K562 (cell line): ENCODE results near the gene TRIP12. TPM values are rescaled to one million over a fixed set of nuclear protein-coding genes. Genes with fewer than 3 reads are reported as not detected.

Source experiments
- ATAC-seq: fragments of 200-7000 bp; cut with Tn5 transposase; 3 replicates; pipeline ENCODE4 v1.9.1; 2020; ENCODE audit warnings: moderate library complexity
- BruUV-seq: library from RNA; stranded (reverse); fragments of 400-500 nt; replicated peaks from 2 replicates; lab custom pipeline; 2021; lab: Mats Ljungman, UMichigan
- CTCF ChIA-PET: fragments of 300-600 bp; formaldehyde crosslinking; extraction: SDS; loops from one replicate; lab custom pipeline; 2021; ENCODE audit warnings: low intra/inter-chr PET ratio; lab: Yijun Ruan, JAX
- POLR2A ChIA-PET: fragments of 300-600, 350-650 bp; sonication (Branson Sonifier 250); formaldehyde crosslinking; extraction: SDS; loops from one replicate; lab custom pipeline; 2021; ENCODE audit warnings: antibody characterized with exemption, inconsistent platforms; lab: Yijun Ruan, JAX
- DNase-seq, 4 experiments: peaks; one replicate each; pipeline versions ENCODE4 v3.0.0 to v3.0.0-alpha.2; 2011 to 2018; ENCODE audit warnings: low spot score in 3 of 4, mixed read lengths in 3 of 4; ENCODE audit errors: extremely low read depth in 1 of 4
- FAIRE-seq: peaks from 2 replicates; lab custom pipeline; 2011; peaks lifted over from hg19 to GRCh38; lab: Jason Lieb, UNC
- H2AFZ ChIP-seq: 2 replicates; pipeline ENCODE4 v1.6.0; 2011; ENCODE audit warnings: low read depth, low read length, control low read depth, inconsistent platforms
- H3K27ac ChIP-seq: fragments of 200-600 bp; 3 replicates; pipeline ENCODE4 v1.8.0; 2011; ENCODE audit warnings: low read depth, mild to moderate bottlenecking, control low read depth, inconsistent platforms, low read length, moderate library complexity, mixed read lengths; ENCODE audit errors: extremely low read depth
- H3K27me3 ChIP-seq, 2 experiments: fragments of 300-600 bp in 1 of 2; 2 replicates in 1 of 2; 3 replicates in 1 of 2; pipeline versions ENCODE4 v1.6.0 to v1.8.0; 2011; ENCODE audit warnings: inconsistent platforms in 2 of 2, low read length in 2 of 2, mild to moderate bottlenecking in 1 of 2, mixed read lengths in 1 of 2, moderate library complexity in 1 of 2; ENCODE audit not compliant: control insufficient read depth in 2 of 2, insufficient read depth in 2 of 2
- H3K36me3 ChIP-seq: fragments of 300-600 bp; 3 replicates; pipeline ENCODE4 v1.8.0; 2011; ENCODE audit warnings: mild to moderate bottlenecking, low read length, inconsistent platforms; ENCODE audit not compliant: control insufficient read depth, insufficient read depth
- H3K4me1 ChIP-seq, 2 experiments: fragments of 200-600 bp in 1 of 2; replicated peaks in 1 of 2; 2 replicates in 1 of 2; 3 replicates in 1 of 2; pipeline versions ENCODE4 v1.5.1 to v1.8.0; 2011; ENCODE audit warnings: inconsistent platforms in 2 of 2, low read length in 2 of 2, mild to moderate bottlenecking in 1 of 2, mixed read lengths in 1 of 2, moderate library complexity in 1 of 2; ENCODE audit not compliant: control insufficient read depth in 2 of 2, insufficient read depth in 2 of 2
- H3K4me2 ChIP-seq: 2 replicates; pipeline ENCODE4 v1.6.1; 2011; ENCODE audit warnings: low read length, control low read depth, inconsistent platforms, mixed read lengths; ENCODE audit not compliant: insufficient read depth
- H3K4me3 ChIP-seq: fragments of 200-600 bp; sonication (generic), shearing (Covaris generic); 2 replicates; pipeline ENCODE4 v1.5.1; 2016; ENCODE audit warnings: control low read depth, inconsistent platforms
- H3K79me2 ChIP-seq: fragments of 200-600 bp; 3 replicates; pipeline ENCODE4 v1.8.0; 2011; ENCODE audit warnings: low read length, inconsistent platforms; ENCODE audit not compliant: control insufficient read depth, insufficient read depth
- H3K9ac ChIP-seq, 2 experiments: 2 replicates each; pipeline versions ENCODE4 v1.6.0 to v1.6.1; 2011; ENCODE audit warnings: low read depth in 2 of 2, low read length in 2 of 2, control low read depth in 1 of 2, inconsistent platforms in 1 of 2, mild to moderate bottlenecking in 1 of 2, mixed read lengths in 1 of 2; ENCODE audit not compliant: insufficient read depth in 1 of 2
- H3K9me1 ChIP-seq: one replicate; pipeline ENCODE4 v1.6.0; 2011; ENCODE audit warnings: inconsistent platforms, mild to moderate bottlenecking, low read length, moderate library complexity; ENCODE audit not compliant: control insufficient read depth, insufficient read depth
- H3K9me3 ChIP-seq: replicated peaks from 2 replicates; pipeline ENCODE4 v1.5.1; 2011; ENCODE audit warnings: low read depth, low read length, inconsistent platforms; ENCODE audit not compliant: control insufficient read depth, insufficient read depth
- H4K20me1 ChIP-seq: replicated peaks from 2 replicates; pipeline ENCODE4 v1.6.1; 2011; ENCODE audit warnings: low read length, inconsistent platforms, mixed read lengths; ENCODE audit not compliant: control insufficient read depth, insufficient read depth
- CREM ChIP-seq: IDR thresholded peaks from 2 replicates; pipeline ENCODE4 v1.6.1; 2014; ENCODE audit warnings: antibody characterized with exemption, low read depth
- HNRNPK ChIP-seq: fragments of 200-400 bp; formaldehyde crosslinking; IDR thresholded peaks from one replicate; pipeline ENCODE4 v1.6.1; 2018; ENCODE audit warnings: mild to moderate bottlenecking, low read depth, low read length; ENCODE audit not compliant: poor library complexity, severe bottlenecking
- JUND ChIP-seq, 2 experiments: IDR thresholded peaks; 2 replicates in 1 of 2; 3 replicates in 1 of 2; pipeline ENCODE4 v1.6.1; 2011; ENCODE audit warnings: borderline replicate concordance in 2 of 2, low read depth in 2 of 2, low read length in 2 of 2, improper control_type of control experiment in 1 of 2, missing biosample characterization in 1 of 2, missing genetic modification characterization in 1 of 2, missing genetic modification reagents in 1 of 2
- LCOR ChIP-seq: sonication (generic); formaldehyde crosslinking; IDR thresholded peaks from 2 replicates; pipeline ENCODE4 v1.8.0; 2022; ENCODE audit warnings: mild to moderate bottlenecking, missing genetic modification reagents
- LEF1 ChIP-seq: fragments of 450-650 bp; IDR thresholded peaks from 2 replicates; pipeline ENCODE4 v1.6.1; 2016; ENCODE audit warnings: mild to moderate bottlenecking
- NCOA6 ChIP-seq: fragments of 450-650 bp; IDR thresholded peaks from 2 replicates; pipeline ENCODE4 v1.6.1; 2017; ENCODE audit warnings: mild to moderate bottlenecking
- PCBP2 ChIP-seq: fragments of 200-400 bp; formaldehyde crosslinking; IDR thresholded peaks from 2 replicates; pipeline ENCODE4 v1.6.1; 2018; ENCODE audit warnings: low read length, low read depth, mild to moderate bottlenecking, moderate library complexity; ENCODE audit not compliant: poor library complexity, severe bottlenecking
- PRMT5 ChIP-seq: sonication (generic); formaldehyde crosslinking; IDR thresholded peaks from 2 replicates; pipeline ENCODE4 v1.5.0; 2020; ENCODE audit warnings: missing genetic modification reagents
- RAD51 ChIP-seq: fragments of 450-650 bp; IDR thresholded peaks from 2 replicates; pipeline ENCODE4 v1.7.1; 2016; ENCODE audit warnings: low read depth, mild to moderate bottlenecking, borderline replicate concordance
- SIN3A ChIP-seq, 2 experiments: fragments of 150-350 bp in 1 of 2; IDR thresholded peaks; 2 replicates each; pipeline ENCODE4 v1.6.1; 2011 to 2016; ENCODE audit warnings: borderline replicate concordance in 2 of 2, low read depth in 2 of 2, low read length in 2 of 2, mild to moderate bottlenecking in 2 of 2, moderate library complexity in 2 of 2; ENCODE audit not compliant: control insufficient read depth in 1 of 2
- SRF ChIP-seq, 2 experiments: fragments of 250-450, 450-650 bp in 1 of 2; sonication (Bioruptor Pico) in 1 of 2; sonication (generic) in 1 of 2; formaldehyde crosslinking; IDR thresholded peaks; 2 replicates each; pipeline versions ENCODE4 v1.5.0 to v1.5.1; 2020 to 2022; ENCODE audit warnings: mild to moderate bottlenecking in 1 of 2, missing genetic modification reagents in 1 of 2
- TARDBP ChIP-seq: fragments of 450-650 bp; IDR thresholded peaks from 2 replicates; pipeline ENCODE4 v1.6.1; 2016
- THRA ChIP-seq: fragments of 450-650 bp; IDR thresholded peaks from 2 replicates; pipeline ENCODE4 v1.6.1; 2017; ENCODE audit warnings: mild to moderate bottlenecking, moderate library complexity
- ZFX ChIP-seq: sonication (generic); formaldehyde crosslinking; IDR thresholded peaks from 2 replicates; pipeline ENCODE4 v1.8.0; 2022; ENCODE audit warnings: mild to moderate bottlenecking, missing genetic modification reagents, moderate library complexity
- ZNF146 ChIP-seq: IDR thresholded peaks from one replicate; pipeline ENCODE4 v1.6.1; 2018; ENCODE audit warnings: missing compliant biosample characterization; ENCODE audit not compliant: unreplicated experiment
- ZNF589 ChIP-seq: fragments of 200-800 bp; sonication (Bioruptor generic); IDR thresholded peaks from 2 replicates; pipeline ENCODE4 v1.6.1; 2016; ENCODE audit warnings: low read depth, missing genetic modification characterization, missing compliant biosample characterization
- WGBS: fragments of 100-300 bp; shearing (Covaris generic); methylation state at CpG from one replicate; pipeline ENCODE4 v1.1.6; 2016; ENCODE audit warnings: low coverage, mixed read lengths; ENCODE audit not compliant: insufficient coverage; ENCODE audit errors: missing lambda C conversion rate; 5-methylcytosine and 5-hydroxymethylcytosine counted together
- in situ Hi-C: fragments of 300-500 bp; cut with MboI; formaldehyde crosslinking; loops from 4 replicates; pipeline ENCODE4 v1.15.0; 2018; ENCODE audit warnings: inconsistent platforms, mixed read lengths
- intact Hi-C: fragments of 100-400 bp; cut with micrococcal nuclease; formaldehyde crosslinking; loops from 2 replicates; pipeline ENCODE4 v1.14.2; 2022
- polyA plus RNA-seq, 8 experiments: library from polyadenylated mRNA; depleted of rRNA in 4 of 8; stranded (reverse) in 5 of 8; unstranded in 3 of 8; fragments of >200 nt; fragmentation: Nextera tagmentation in 2 of 8; fragmentation: Illumina TruSeq in 1 of 8; extraction: Ambion mirVana in 2 of 8; extraction: Trizol in 1 of 8; gene quantifications; 2 replicates each; pipeline versions ENCODE4 v1.2.1 to v1.2.3, GENCODE V29; 2011 to 2014; ENCODE audit warnings: inconsistent platforms in 1 of 8, missing spikeins in 1 of 8
- total RNA-seq, 7 experiments: library from RNA; depleted of rRNA in 6 of 7; stranded (reverse); fragments of >200 nt in 6 of 7; fragmentation: Illumina TruSeq in 2 of 7; extraction: Trizol in 2 of 7; gene quantifications; 2 replicates each; pipeline versions ENCODE4 v1.2.1 to v1.2.3, GENCODE V29; 2011 to 2021; ENCODE audit warnings: low replicate concordance in 1 of 7
- TF ChIP-seq, protein P1 (sequence below): fragments of 250-450 bp; sonication (Bioruptor Pico); IDR thresholded peaks from 2 replicates; pipeline ENCODE4 v1.5.0; 2021; ENCODE audit warnings: mild to moderate bottlenecking, borderline replicate concordance
- TF ChIP-seq, protein P2 (sequence below): fragments of 450-650 bp; IDR thresholded peaks from 2 replicates; pipeline ENCODE4 v1.6.1; 2018; ENCODE audit warnings: mild to moderate bottlenecking, low read depth; ENCODE audit not compliant: partially characterized antibody

TRIP12 gene
- total and polyA plus RNA-seq, 9 of the 15 experiments (the other 6 are each of a cell fraction or from before 2014, with no cell fraction given) = 15.2 to 131 (median 80.1) TPM

DNA sequence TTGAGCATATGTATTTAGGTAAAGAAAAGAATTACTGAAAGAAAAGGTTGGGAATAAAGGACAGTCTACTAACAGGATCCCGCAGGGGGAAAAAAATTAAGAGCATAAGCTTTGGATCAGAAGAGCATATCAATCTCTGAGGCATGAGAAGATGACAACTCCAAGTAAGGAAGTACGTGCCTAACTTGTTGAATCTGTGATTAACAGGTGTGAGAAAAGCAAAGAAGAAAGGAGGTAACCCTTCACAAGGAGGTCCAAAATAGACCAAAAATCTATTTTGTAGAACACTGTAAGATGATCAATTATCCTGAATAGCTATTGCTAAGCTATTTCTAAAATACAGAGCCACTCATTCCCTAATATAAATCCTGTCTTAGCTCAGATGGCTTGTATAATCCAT lies 32.8 kb downstream of the TRIP12 start:
- H3K36me3 ChIP-seq = peaks cover 5% of the 10 kb centered on the region; the same call in 1 of the 3 replicates
- no peak overlapping the region for H3K27ac ChIP-seq
- no peaks in the 10 kb centered on the region for H3K9me1 ChIP-seq
- in situ Hi-C loops = no loop called here
- H3K4me1 ChIP-seq = no peaks in the 10 kb centered on the region; a peak in 1 of 5 replicates
- ChIA-PET CTCF (no interaction called here), POLR2A (interaction anchor here (0.7 to 1.0 kb wide), 2 partner anchors 10 to 98 kb away, joined by 3 read pairs; no protein-coding TSS in a partner anchor)
- FAIRE-seq (no peak), ATAC-seq (no peak), DNase-seq (no peak)
- no peaks in the 10 kb centered on the region for H4K20me1 ChIP-seq
- H3K79me2 ChIP-seq = peaks cover 71% of the 10 kb centered on the region
- WGBS = 75% methylated on average over 2 of the region's 2 CpGs
- H2AFZ ChIP-seq = no peak overlapping the region
- no peak overlapping the region for H3K4me3 ChIP-seq
- no peaks in the 10 kb centered on the region for H3K27me3 ChIP-seq
- no peaks in the 10 kb centered on the region for H3K9me3 ChIP-seq
- intact Hi-C loops = no loop called here
- H3K9ac ChIP-seq = no peak overlapping the region
- BruUV-seq = no TSS peak
- H3K4me2 ChIP-seq = no peak overlapping the region
- TF ChIP-seq ZNF146 (CRISPR knock-in tag) (no peak), CREM (no peak), PRMT5 (no peak), NCOA6 (no peak), LCOR (CRISPR knock-in tag) (no peak), ZNF589 (CRISPR knock-in tag) (no peak), ZFX (CRISPR knock-in tag) (no peak), SIN3A (IDR thresholded peaks at IDR 0.05; ENCODE audit: borderline replicate concordance in 2 of 2, control insufficient read depth in 1 of 2, low read depth in 2 of 2, low read length in 2 of 2) (no peak), LEF1 (no peak), RAD51 (no peak), SRF (CRISPR knock-in tag; IDR thresholded peaks at IDR 0.05) (no peak), HNRNPK (no peak), TARDBP (no peak), JUND (IDR thresholded peaks at IDR 0.05; ENCODE audit: borderline replicate concordance, low read depth, low read length) (no peak), JUND (tag; IDR thresholded peaks at IDR 0.05; ENCODE audit: borderline replicate concordance, low read depth, low read length) (no peak), PCBP2 (no peak), THRA (no peak)
- TF ChIP-seq, protein P1, sequence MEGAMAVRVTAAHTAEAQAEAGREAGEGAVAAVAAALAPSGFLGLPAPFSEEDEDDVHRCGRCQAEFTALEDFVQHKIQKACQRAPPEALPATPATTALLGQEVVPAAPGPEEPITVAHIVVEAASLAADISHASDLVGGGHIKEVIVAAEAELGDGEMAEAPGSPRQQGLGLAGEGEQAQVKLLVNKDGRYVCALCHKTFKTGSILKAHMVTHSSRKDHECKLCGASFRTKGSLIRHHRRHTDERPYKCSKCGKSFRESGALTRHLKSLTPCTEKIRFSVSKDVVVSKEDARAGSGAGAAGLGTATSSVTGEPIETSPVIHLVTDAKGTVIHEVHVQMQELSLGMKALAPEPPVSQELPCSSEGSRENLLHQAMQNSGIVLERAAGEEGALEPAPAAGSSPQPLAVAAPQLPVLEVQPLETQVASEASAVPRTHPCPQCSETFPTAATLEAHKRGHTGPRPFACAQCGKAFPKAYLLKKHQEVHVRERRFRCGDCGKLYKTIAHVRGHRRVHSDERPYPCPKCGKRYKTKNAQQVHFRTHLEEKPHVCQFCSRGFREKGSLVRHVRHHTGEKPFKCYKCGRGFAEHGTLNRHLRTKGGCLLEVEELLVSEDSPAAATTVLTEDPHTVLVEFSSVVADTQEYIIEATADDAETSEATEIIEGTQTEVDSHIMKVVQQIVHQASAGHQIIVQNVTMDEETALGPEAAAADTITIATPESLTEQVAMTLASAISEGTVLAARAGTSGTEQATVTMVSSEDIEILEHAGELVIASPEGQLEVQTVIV (CRISPR knock-in tag) = no peak
- TF ChIP-seq, protein P2, sequence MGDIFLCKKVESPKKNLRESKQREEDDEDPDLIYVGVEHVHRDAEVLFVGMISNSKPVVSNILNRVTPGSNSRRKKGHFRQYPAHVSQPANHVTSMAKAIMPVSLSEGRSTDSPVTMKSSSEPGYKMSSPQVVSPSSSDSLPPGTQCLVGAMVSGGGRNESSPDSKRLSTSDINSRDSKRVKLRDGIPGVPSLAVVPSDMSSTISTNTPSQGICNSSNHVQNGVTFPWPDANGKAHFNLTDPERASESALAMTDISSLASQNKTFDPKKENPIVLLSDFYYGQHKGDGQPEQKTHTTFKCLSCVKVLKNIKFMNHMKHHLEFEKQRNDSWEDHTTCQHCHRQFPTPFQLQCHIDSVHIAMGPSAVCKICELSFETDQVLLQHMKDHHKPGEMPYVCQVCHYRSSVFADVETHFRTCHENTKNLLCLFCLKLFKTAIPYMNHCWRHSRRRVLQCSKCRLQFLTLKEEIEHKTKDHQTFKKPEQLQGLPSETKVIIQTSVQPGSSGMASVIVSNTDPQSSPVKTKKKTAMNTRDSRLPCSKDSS = no peak
